MM.1S (cell line): Measurements from ENCODE around the gene GP1BA.

Source experiments
- EZH2 ChIP-seq: fragments of 300-600 bp; sonication (generic); optimal IDR thresholded peaks from 2 replicates; pipeline ENCODE3; 2017; ENCODE audit warnings: low read depth, mild to moderate bottlenecking, antibody characterized with exemption, low read length, mixed read lengths
- EZH2phosphoT487 ChIP-seq: fragments of 300-600 bp; sonication (generic); IDR thresholded peaks from 2 replicates; pipeline ENCODE4 v1.6.1; 2018; ENCODE audit warnings: antibody characterized with exemption, low read length
- TF ChIP-seq, protein P1 (sequence below): fragments of 300-600 bp; sonication (generic); IDR thresholded peaks from 2 replicates; pipeline ENCODE4 v1.5.1; 2016; ENCODE audit warnings: antibody characterized with exemption, low read length, mixed read lengths

DNA sequence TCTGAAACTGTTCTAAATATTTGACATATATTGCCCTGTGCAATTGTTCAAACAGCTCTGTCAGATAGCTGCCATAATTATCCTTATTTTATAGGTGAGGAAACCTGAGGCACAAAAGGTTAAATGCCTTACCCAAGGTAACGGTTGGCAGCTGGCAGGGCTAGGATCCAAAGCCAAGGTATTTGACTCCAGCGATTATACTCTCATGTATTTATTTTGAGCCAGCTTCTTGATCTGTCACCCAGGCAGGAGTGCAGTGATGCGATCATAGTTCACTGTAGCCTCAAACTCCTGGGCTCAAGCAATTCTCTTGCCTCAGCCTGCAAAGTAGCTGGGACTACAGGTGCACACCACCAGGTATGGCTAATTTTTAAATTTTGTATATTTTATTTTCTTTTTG is 26.0 kb downstream of the GP1BA start:
- TF ChIP-seq, protein P1, sequence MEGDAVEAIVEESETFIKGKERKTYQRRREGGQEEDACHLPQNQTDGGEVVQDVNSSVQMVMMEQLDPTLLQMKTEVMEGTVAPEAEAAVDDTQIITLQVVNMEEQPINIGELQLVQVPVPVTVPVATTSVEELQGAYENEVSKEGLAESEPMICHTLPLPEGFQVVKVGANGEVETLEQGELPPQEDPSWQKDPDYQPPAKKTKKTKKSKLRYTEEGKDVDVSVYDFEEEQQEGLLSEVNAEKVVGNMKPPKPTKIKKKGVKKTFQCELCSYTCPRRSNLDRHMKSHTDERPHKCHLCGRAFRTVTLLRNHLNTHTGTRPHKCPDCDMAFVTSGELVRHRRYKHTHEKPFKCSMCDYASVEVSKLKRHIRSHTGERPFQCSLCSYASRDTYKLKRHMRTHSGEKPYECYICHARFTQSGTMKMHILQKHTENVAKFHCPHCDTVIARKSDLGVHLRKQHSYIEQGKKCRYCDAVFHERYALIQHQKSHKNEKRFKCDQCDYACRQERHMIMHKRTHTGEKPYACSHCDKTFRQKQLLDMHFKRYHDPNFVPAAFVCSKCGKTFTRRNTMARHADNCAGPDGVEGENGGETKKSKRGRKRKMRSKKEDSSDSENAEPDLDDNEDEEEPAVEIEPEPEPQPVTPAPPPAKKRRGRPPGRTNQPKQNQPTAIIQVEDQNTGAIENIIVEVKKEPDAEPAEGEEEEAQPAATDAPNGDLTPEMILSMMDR: no peak
- no peak for TF ChIP-seq EZH2phosphoT487
- TF ChIP-seq EZH2: no peak
